Femur (tissue), 1 donor: ENCODE measurements around the gene CACNA2D1.

Source experiments
- DNase-seq: peaks from one replicate; pipeline ENCODE4 v3.0.0-alpha.2; 2017

CACNA2D1 gene

GRCh38 chr7:81929386-81929785, 514.2 kb downstream of the CACNA2D1 start:
- no peak for DNase-seq

DNA sequence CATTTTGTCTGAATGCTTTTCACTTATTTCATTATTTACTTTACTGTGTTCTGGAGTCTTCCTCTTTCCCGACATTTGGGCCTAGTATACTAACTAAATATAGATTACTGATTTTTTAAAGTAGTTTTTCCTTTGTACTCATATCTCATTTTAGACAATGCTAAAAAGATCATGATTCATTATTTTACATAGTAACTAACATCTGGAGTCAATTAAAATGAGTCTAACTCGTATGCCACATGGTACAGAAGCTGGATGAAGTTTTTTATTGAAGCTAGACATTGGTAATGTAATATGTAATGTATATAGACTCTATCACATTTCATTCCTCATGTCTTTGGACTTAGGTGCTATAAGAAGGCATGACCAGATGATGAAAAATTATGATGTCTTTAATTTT, 517.4 kb downstream of the CACNA2D1 start:
- no peak for DNase-seq

GRCh38 chr7:81925530-81925929, 518.0 kb downstream of the CACNA2D1 start:
- DNase-seq: no peak

GRCh38 chr7:81924494-81924893, 519.1 kb downstream of the CACNA2D1 start:
- no peak for DNase-seq

- DNase-seq: no peak
These were observed 524.1 kb downstream of the CACNA2D1 start for GRCh38 chr7:81919494-81919893.

- no peak for DNase-seq
These were observed 535.4 kb downstream of the CACNA2D1 start for GRCh38 chr7:81908220-81908619.

DNA sequence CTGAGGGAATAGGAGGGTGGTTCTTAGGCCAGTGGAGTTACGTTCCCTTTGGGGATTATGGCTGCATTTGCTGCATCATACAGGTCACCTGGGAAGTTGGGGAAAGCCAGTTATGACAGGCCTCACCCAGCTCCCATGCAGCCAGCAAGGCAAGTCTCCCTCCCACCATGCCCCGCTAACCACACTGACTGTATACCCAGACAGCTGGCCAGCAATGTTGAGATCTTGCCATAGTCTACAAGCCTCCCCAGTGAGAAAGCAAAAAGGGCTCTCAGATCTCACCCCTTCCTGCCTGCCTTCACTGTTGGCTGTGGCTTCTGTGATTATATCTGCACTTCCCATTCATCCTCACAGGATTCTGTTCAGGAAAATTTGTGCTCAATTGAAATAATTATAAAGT, 540.5 kb downstream of the CACNA2D1 start:
- no peak for DNase-seq

- no peak for DNase-seq
These were observed 541.0 kb downstream of the CACNA2D1 start for GRCh38 chr7:81902536-81902935.
